ENCODE measurements around the gene RPRML. TPM values are rescaled to one million over a fixed set of nuclear protein-coding genes. Genes with fewer than 3 reads are reported as not detected.
"Not testable (repeated sequence)": the region's sequence is repeated elsewhere in the genome, so short reads cannot be mapped to it uniquely, and the experiment has no call there.

RPRML gene
- polyA plus RNA-seq, 4 donors, result 0.10 to 0.51 TPM; not detected in 2

DNA sequence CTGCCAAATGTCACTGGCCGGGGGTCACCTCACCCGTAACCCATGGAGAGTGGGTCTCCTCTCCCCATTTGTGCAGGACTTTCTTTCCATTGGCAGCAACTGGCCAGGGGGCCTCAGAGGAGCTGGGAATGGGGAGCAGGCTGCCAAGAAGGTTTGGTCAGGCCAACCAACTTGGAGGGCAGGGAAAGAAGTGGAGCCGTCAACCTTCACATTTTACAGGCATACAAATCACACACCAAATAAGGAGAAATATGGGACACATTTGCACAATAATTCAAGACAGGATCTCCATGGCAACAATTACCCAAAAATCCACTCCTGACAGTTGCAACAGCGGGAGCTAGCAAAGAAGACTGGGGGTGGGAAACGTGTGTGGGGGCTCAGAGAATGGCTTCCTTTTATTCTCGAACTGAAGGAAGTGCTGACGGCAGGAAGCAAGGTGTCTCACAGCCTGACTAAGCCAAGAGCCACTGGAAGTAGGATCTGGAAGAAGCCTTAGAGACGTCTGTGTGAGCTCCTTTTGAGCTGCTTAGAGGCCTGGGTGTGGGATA, 20.9 kb downstream of the RPRML start:
- no peaks in the 10 kb centered on the region for H3K9me3 ChIP-seq (ENCODE audit: control insufficient read depth in 2 of 2, insufficient read depth in 1 of 2, low read depth in 1 of 2, low read length in 1 of 2)
- H3K27me3 ChIP-seq (ENCODE audit: control insufficient read depth in 3 of 3, insufficient read depth in 3 of 3, low read length in 3 of 3), result no peaks in the 10 kb centered on the region
- DNase-seq, result no peak
- H3K36me3 ChIP-seq (ENCODE audit: control insufficient read depth in 3 of 3, insufficient read depth in 2 of 3, low read depth in 1 of 3, low read length in 3 of 3), result no peaks in the 10 kb centered on the region
- no peak overlapping the region for H3K27ac ChIP-seq (ENCODE audit: low read depth in 1 of 3, low read length in 2 of 3)
- WGBS, 3 donors, result 58 to 80% (median 73%) methylated on average over 8 of the region's 8 CpGs
- no peak for FAIRE-seq
- no peak overlapping the region for H3K4me3 ChIP-seq (ENCODE audit: low read depth in 1 of 3, low read length in 3 of 3)
- H3K4me1 ChIP-seq (ENCODE audit: control insufficient read depth in 3 of 3, insufficient read depth in 2 of 3, low read depth in 1 of 3, low read length in 2 of 3), result no peaks in the 10 kb centered on the region

DNA sequence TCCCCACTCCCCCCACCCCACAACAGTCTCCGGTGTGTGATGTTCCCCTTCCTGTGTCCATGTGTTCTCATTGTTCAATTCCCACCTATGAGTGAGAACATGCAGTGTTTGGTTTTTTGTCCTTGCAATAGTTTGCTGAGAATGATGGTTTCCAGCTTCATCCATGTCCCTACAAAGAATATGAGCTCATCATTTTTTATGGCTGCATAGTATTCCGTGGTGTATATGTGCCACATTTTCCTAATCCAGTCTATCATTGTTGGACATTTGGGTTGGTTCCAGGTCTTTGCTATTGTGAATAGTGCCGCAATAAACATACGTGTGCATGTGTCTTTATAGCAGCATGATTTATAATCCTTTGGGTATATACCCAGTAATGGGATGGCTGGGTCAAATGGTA, 25.9 kb downstream of the RPRML start:
- 76 to 82% (median 78%) methylated on average over 2 of the region's 4 CpGs for WGBS, 3 donors
- H3K36me3 ChIP-seq (ENCODE audit: control insufficient read depth in 3 of 3, insufficient read depth in 2 of 3, low read depth in 1 of 3, low read length in 3 of 3); H3K27ac ChIP-seq (ENCODE audit: low read depth in 1 of 3, low read length in 2 of 3); DNase-seq; H3K4me1 ChIP-seq (ENCODE audit: control insufficient read depth in 3 of 3, insufficient read depth in 2 of 3, low read depth in 1 of 3, low read length in 2 of 3); FAIRE-seq; H3K27me3 ChIP-seq (ENCODE audit: control insufficient read depth in 3 of 3, insufficient read depth in 3 of 3, low read length in 3 of 3); H3K4me3 ChIP-seq (ENCODE audit: low read depth in 1 of 3, low read length in 3 of 3); H3K9me3 ChIP-seq (ENCODE audit: control insufficient read depth in 2 of 2, insufficient read depth in 1 of 2, low read depth in 1 of 2, low read length in 1 of 2): not testable (repeated sequence)

DNA sequence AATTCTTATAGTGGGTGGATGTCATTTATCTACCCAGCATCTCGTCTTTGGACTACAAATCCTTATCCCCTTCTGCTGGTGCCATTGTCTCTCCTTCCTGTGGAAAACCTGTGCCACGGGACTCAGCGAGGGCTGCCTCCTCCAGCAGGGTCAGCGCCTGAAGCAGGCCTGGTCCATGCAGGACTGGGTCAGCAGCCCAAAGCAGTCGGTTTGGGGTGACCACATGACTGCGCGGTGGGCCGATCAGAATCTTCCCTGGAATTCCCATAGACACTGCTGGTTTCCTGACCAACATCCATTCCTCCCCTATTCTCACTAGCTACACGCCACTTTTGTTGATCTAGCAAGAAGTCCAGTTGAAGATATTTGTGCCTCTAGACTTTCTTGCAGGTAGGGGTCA, 26.9 kb downstream of the RPRML start:
- Histone ChIP-seq H3K9me3 (ENCODE audit: control insufficient read depth in 2 of 2, insufficient read depth in 1 of 2, low read depth in 1 of 2, low read length in 1 of 2) (no peaks in the 10 kb centered on the region), H3K36me3 (ENCODE audit: control insufficient read depth in 3 of 3, insufficient read depth in 2 of 3, low read depth in 1 of 3, low read length in 3 of 3) (peaks cover 0 to 10% (median 0%) of the 10 kb centered on the region in 3 donors), H3K27ac (ENCODE audit: low read depth in 1 of 3, low read length in 2 of 3) (no peak overlapping the region), H3K27me3 (ENCODE audit: control insufficient read depth in 3 of 3, insufficient read depth in 3 of 3, low read length in 3 of 3) (no peaks in the 10 kb centered on the region), H3K4me1 (ENCODE audit: control insufficient read depth in 3 of 3, insufficient read depth in 2 of 3, low read depth in 1 of 3, low read length in 2 of 3) (no peaks in the 10 kb centered on the region), H3K4me3 (ENCODE audit: low read depth in 1 of 3, low read length in 3 of 3) (no peak overlapping the region)
- 76 to 78% (median 77%) methylated on average over 9 of the region's 9 CpGs for WGBS, 3 donors
- no peak for DNase-seq
- FAIRE-seq, result no peak

DNA sequence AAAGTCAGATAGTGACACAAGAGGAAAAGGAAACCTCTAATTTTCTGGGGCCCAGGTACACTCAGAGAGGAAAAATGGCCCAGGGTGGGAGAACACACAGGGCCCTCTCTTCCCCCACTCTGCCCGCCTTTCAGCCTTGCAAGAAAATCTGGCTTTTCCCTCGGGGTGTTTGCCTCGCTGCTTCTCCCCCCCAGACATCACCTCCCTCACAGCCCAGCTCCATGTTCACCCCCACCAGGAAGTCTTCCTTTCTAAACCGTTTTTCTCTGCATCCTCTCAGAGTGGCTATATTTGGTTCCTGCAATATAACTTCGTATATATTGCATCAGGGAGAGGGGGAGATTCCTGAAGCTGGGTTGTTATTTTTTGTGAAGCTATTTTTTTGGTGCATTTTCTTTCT, 27.3 kb downstream of the RPRML start:
- WGBS, 3 donors, result 24 to 29% (median 26%) methylated on average over 5 of the region's 5 CpGs
- Histone ChIP-seq H3K9me3 (ENCODE audit: control insufficient read depth in 2 of 2, insufficient read depth in 1 of 2, low read depth in 1 of 2, low read length in 1 of 2) (no peaks in the 10 kb centered on the region), H3K36me3 (ENCODE audit: control insufficient read depth in 3 of 3, insufficient read depth in 2 of 3, low read depth in 1 of 3, low read length in 3 of 3) (peaks cover 0 to 10% (median 0%) of the 10 kb centered on the region in 3 donors), H3K4me1 (ENCODE audit: control insufficient read depth in 3 of 3, insufficient read depth in 2 of 3, low read depth in 1 of 3, low read length in 2 of 3) (peaks cover 0 to 2% (median 0%) of the 10 kb centered on the region in 3 donors), H3K4me3 (ENCODE audit: low read depth in 1 of 3, low read length in 3 of 3) (no peak overlapping the region), H3K27ac (ENCODE audit: low read depth in 1 of 3, low read length in 2 of 3) (no peak overlapping the region), H3K27me3 (ENCODE audit: control insufficient read depth in 3 of 3, insufficient read depth in 3 of 3, low read length in 3 of 3) (no peaks in the 10 kb centered on the region)
- FAIRE-seq, result no peak
- DNase-seq, result no peak

DNA sequence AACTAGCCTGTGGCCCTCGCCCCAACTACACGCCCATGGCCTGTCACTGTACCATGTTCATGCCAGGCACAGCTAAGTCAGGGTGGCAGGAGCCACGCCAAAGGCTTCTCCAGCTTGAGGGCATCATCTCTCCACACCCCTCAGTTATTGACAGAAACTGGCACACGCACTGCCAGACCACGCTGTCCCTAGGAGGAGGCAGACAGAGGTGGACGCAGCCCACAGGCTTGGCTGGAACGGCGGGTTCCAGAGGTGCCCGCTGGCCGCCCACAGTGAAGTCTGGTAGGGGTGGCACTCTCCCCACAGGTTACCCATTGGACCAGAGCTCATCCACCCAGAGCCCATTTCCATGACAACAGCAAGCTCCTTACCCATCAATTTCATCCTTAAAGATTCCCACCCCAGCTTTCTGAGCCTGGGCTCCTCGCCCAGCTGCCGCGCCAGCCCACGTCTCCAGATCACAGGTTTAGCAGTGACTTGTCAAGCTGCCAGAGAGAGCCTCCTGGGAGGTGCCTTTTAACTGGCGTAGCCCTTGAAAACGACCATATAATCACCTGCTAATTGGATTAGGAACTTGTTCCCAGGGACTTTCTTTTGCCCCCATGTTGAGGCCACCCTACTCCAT, 27.9 kb downstream of the RPRML start:
- 59 to 66% (median 61%) methylated on average over 16 of the region's 16 CpGs for WGBS, 3 donors
- no peaks in the 10 kb centered on the region for H3K27me3 ChIP-seq (ENCODE audit: control insufficient read depth in 3 of 3, insufficient read depth in 3 of 3, low read length in 3 of 3)
- H3K27ac ChIP-seq (ENCODE audit: low read depth in 1 of 3, low read length in 2 of 3), result no peak overlapping the region
- no peak overlapping the region for H3K4me3 ChIP-seq (ENCODE audit: low read depth in 1 of 3, low read length in 3 of 3)
- DNase-seq (no peak), FAIRE-seq (no peak)
- no peaks in the 10 kb centered on the region for H3K9me3 ChIP-seq (ENCODE audit: control insufficient read depth in 2 of 2, insufficient read depth in 1 of 2, low read depth in 1 of 2, low read length in 1 of 2)
- peaks cover 0 to 3% (median 0%) of the 10 kb centered on the region in 3 donors for H3K4me1 ChIP-seq (ENCODE audit: control insufficient read depth in 3 of 3, insufficient read depth in 2 of 3, low read depth in 1 of 3, low read length in 2 of 3)
- peaks cover 0 to 10% (median 0%) of the 10 kb centered on the region in 3 donors for H3K36me3 ChIP-seq (ENCODE audit: control insufficient read depth in 3 of 3, insufficient read depth in 2 of 3, low read depth in 1 of 3, low read length in 3 of 3)

DNA sequence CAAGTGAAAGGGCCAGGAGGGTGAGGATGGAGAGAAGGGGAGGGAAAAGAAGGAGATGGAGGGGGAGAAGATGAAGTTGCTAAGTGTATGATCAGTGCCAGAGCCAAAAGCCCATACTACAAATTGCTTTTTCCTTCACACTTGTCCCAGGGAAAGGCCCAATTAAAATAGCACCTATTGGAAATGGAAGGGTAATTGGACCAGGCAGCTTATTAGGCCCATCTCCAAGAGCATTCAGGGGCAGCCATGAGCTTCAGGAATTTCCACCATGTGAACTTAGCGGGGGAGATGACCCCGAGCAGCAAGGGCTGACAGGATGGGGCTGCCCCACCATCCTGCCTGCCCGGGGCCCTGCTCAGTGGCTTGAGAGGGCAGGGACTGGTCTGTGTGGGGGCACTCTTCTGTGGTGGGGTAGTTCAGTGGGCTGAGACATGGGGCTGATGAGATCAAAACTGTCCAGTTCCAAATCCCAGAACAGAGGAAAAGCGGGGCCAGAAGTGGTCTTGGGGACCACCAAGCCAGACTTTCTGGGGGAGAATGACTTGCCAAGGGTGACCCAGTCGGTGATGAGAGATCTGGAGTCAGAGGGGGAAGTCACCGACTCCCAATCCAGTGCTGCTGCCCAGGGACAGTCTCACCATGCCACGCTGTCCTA, 28.6 kb downstream of the RPRML start:
- Histone ChIP-seq H3K27me3 (ENCODE audit: control insufficient read depth in 3 of 3, insufficient read depth in 3 of 3, low read length in 3 of 3) (no peaks in the 10 kb centered on the region), H3K27ac (ENCODE audit: low read depth in 1 of 3, low read length in 2 of 3) (no peak overlapping the region), H3K36me3 (ENCODE audit: control insufficient read depth in 3 of 3, insufficient read depth in 2 of 3, low read depth in 1 of 3, low read length in 3 of 3) (peaks cover 0 to 10% (median 0%) of the 10 kb centered on the region in 3 donors), H3K4me3 (ENCODE audit: low read depth in 1 of 3, low read length in 3 of 3) (no peak overlapping the region), H3K9me3 (ENCODE audit: control insufficient read depth in 2 of 2, insufficient read depth in 1 of 2, low read depth in 1 of 2, low read length in 1 of 2) (no peaks in the 10 kb centered on the region), H3K4me1 (ENCODE audit: control insufficient read depth in 3 of 3, insufficient read depth in 2 of 3, low read depth in 1 of 3, low read length in 2 of 3) (peaks cover 0 to 8% (median 0%) of the 10 kb centered on the region in 3 donors)
- FAIRE-seq (no peak), DNase-seq (no peak)
- WGBS, 3 donors, result 80 to 85% (median 83%) methylated on average over 6 to 7 of the region's 7 CpGs

DNA sequence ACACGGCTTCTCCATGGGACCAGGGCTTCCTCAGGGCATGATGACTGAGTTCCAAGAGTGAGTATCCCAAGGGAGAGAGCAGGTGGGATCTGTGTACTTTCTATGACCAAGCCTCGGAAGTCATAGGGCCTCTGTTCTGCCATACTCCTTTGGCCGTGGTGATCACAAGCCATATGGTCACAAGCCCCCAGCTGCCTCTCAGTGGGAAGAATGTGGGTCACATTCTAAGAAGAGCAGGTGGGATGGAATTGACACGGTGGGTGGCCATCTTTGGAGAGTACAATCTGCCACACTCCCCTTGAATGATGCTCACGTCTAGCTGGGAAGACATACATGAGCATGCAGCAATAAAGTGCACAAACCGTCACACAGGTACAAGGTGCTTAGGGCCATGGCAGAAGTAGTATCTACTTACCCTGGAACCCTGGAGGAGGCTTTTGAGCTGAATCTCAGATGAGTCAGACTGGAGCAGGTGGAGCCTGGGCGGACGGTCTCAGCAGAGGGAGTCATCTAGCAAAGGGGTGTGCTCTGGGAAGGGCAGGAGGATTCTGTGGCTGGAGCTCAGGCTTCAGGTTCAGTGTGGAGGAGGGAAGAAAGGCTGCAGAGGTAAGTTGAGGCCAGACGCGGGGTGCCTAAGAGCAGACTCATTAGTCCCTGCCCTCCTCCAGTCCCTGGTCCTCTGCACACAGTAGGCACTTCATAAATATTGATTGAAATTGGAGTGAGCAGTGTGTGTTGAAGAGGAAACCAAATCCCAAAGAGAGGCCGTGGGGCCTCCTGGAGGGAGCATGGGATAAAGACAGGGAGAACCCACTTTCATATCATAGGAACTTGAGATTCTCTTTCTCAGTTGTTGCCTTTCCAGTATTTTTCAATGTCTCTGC, 29.5 kb downstream of the RPRML start:
- Histone ChIP-seq H3K27ac (ENCODE audit: low read depth in 1 of 3, low read length in 2 of 3) (no peak overlapping the region), H3K27me3 (ENCODE audit: control insufficient read depth in 3 of 3, insufficient read depth in 3 of 3, low read length in 3 of 3) (no peaks in the 10 kb centered on the region), H3K4me3 (ENCODE audit: low read depth in 1 of 3, low read length in 3 of 3) (no peak overlapping the region), H3K9me3 (ENCODE audit: control insufficient read depth in 2 of 2, insufficient read depth in 1 of 2, low read depth in 1 of 2, low read length in 1 of 2) (no peaks in the 10 kb centered on the region), H3K4me1 (ENCODE audit: control insufficient read depth in 3 of 3, insufficient read depth in 2 of 3, low read depth in 1 of 3, low read length in 2 of 3) (peaks cover 0 to 17% (median 0%) of the 10 kb centered on the region in 3 donors), H3K36me3 (ENCODE audit: control insufficient read depth in 3 of 3, insufficient read depth in 2 of 3, low read depth in 1 of 3, low read length in 3 of 3) (peaks cover 0 to 10% (median 0%) of the 10 kb centered on the region in 3 donors)
- FAIRE-seq (no peak), DNase-seq (no peak)
- WGBS, 3 donors, result 81 to 86% (median 85%) methylated on average over 11 of the region's 11 CpGs

DNA sequence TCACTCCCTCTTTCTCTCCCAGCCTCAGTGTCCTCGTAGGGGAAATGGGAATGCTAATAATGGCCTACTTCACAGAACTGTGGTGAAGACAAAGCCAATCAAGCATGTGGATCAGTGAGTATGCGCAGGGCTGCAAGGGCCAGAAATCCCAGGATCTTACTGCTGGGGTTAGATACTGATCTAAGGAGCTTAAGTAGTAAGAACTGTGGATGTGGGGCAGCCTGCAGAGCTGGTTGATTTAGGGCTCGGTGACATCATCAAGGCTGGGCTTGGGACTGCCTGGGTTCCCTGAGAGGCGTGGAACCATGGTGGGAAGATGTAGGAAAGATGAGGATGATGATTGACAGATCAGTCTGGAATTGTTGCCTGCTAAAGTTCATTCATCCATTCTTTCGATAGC, 30.5 kb downstream of the RPRML start:
- no peak overlapping the region for H3K27ac ChIP-seq (ENCODE audit: low read depth in 1 of 3, low read length in 2 of 3)

More for the DNA sequence above, 30.5 kb downstream of the RPRML start:
- H3K4me1 ChIP-seq (ENCODE audit: control insufficient read depth in 3 of 3, insufficient read depth in 2 of 3, low read depth in 1 of 3, low read length in 2 of 3), result peaks cover 0 to 27% (median 0%) of the 10 kb centered on the region in 3 donors
- H3K4me3 ChIP-seq (ENCODE audit: low read depth in 1 of 3, low read length in 3 of 3), result no peak overlapping the region
- WGBS, 3 donors, result 91 to 96% (median 93%) methylated on average over 5 of the region's 5 CpGs
- peaks cover 0 to 10% (median 0%) of the 10 kb centered on the region in 3 donors for H3K36me3 ChIP-seq (ENCODE audit: control insufficient read depth in 3 of 3, insufficient read depth in 2 of 3, low read depth in 1 of 3, low read length in 3 of 3)
- FAIRE-seq (no peak), DNase-seq (no peak)
- H3K27me3 ChIP-seq (ENCODE audit: control insufficient read depth in 3 of 3, insufficient read depth in 3 of 3, low read length in 3 of 3), result no peaks in the 10 kb centered on the region
- H3K9me3 ChIP-seq (ENCODE audit: control insufficient read depth in 2 of 2, insufficient read depth in 1 of 2, low read depth in 1 of 2, low read length in 1 of 2), result no peaks in the 10 kb centered on the region

Data from small intestine (tissue), 7 donors.